Fibroblast of mammary gland (primary cell): ENCODE results near the gene IFT52.

Experiments
- DNase-seq: peaks from one replicate; pipeline ENCODE4 v3.0.0-alpha.2; 2010; ENCODE audit warnings: low read depth
- H3K4me3 ChIP-seq: 2 replicates; pipeline ENCODE4 v1.5.1; 2011; ENCODE audit warnings: low read depth, mild to moderate bottlenecking, low read length, moderate library complexity; ENCODE audit not compliant: control insufficient read depth
- CTCF ChIP-seq: conservative IDR thresholded peaks from 2 replicates; pipeline ENCODE4 v1.5.1; 2011; ENCODE audit warnings: low read depth, low read length, inconsistent platforms; ENCODE audit not compliant: control insufficient read depth, insufficient read depth

Gene IFT52

DNA sequence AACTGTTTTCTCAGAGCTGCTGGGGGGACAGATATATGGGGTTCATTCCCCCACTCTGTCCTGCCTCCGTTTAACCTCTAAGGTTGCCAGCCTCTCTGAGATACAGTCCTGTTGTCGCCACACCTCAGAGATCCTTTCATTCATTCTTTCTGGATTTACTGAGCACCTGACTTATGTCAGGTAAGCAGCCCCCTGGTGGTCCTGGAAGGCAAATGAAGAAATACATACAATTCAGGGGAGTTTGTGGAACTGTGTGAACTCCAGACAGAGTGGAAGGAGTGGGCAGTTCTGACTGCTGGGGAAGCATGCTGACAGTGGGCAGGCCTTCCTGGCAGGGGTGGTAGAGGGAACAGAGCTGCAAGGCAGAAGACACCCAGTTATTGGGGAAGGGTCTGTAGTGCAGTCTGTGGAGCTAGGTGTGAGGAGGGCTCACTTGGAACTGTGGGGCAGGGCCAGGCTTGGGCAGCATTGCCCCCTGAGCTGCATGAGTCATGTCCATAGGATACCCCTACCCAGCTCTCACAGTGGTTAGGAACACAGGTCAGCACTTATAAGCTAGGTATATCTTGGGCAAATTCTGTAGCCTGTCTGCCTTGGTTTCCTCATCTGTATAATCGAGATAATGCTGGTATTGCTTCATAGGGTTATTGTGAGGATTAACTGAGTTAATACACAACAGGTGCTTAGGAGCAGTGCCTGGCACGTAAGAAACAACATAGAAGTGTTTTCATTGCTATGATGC is 44.7 kb upstream of the IFT52 start:
- TF ChIP-seq CTCF: no peak
- no peak overlapping the region for H3K4me3 ChIP-seq
- no peak for DNase-seq

GRCh38 chr20:43548273-43548880 is 42.4 kb upstream of the IFT52 start:
- DNase-seq: no peak

GRCh38 chr20:43549416-43550065 is 41.2 kb upstream of the IFT52 start:
- no peak for DNase-seq
- no peak overlapping the region for H3K4me3 ChIP-seq
- TF ChIP-seq CTCF: no peak

More at GRCh38 chr20:43548273-43548880, 42.4 kb upstream of the IFT52 start:
- H3K4me3 ChIP-seq: no peak overlapping the region
- no peak for TF ChIP-seq CTCF

DNA sequence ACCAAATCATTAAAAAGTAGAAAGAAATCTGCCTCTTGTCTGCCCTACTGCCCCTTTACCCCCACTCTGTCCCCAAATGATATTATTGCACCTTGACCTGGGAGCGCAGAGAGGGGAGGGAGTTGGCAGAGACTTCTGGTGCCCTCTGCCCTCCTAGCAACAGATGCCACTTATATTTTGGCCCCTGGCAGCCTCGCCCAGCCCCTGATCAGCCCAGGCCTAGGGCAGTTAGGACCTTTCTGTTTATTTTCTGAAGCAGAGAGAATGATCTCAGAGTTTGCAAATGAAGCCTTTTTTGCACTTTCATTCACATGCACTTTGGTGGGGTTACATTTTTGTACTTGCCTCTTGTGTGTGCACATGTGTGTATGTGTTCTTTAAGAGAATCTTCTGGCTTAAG is 40.3 kb upstream of the IFT52 start:
- DNase-seq: no peak
- no peak overlapping the region for H3K4me3 ChIP-seq
- TF ChIP-seq CTCF: no peak

DNA sequence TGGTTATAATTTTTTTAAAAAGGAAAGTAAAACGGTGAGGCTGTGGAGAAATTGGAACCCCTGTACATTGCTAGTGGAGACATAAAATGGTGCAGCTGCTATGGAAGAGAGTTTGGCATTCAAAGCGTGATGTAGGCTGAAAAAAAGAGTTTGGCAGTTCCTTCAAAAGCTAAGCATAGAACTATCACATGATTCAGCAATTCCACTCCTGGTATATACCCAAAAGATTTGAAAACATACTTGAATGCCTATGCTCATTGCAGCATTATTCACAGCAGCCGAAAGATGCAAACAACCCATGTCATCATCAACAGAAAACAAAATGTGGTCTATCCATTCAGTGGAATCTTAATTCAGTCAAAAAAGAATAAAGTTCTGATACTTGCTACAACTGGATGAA is 36.4 kb upstream of the IFT52 start:
- H3K4me3 ChIP-seq: no peak overlapping the region
- TF ChIP-seq CTCF: no peak
- DNase-seq: no peak

DNA sequence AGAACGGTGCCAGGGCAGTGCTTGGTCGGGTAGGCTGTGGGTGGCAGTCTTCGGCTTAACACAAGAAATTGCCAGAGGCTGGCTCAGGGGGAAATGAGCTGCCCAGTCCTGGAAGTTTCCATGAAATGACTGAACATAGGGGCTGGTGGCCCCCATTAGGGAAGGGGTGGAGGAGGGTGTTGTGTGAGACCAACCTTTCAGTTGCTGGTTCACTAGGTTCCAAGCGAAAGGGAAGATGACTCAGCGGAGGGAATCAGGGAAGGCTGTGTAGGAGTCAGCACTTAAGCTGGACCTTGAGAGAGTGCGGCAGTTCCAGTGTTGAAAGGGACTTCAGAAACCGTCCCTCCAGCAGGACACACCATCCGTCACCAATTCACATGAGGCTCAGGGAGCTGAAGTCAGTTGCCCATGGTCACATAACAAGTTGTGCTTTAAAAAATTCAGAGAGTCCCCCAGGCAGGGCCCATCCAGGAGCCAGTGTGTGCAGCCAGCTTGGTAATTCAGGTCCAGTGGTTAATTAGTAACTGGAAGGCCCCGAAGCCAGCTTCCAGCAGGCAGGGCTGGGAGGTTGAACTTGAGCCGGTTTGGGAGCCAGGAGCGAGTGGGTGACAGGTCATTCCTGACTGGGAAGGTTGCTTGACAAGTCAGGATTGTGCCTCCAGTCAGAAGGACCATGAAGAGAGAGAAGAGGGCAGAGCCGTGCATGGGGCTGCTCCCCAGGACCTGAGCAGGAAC is 32.2 kb upstream of the IFT52 start, which contains the start of gene SGK2:
Gene SGK2 (plus strand): TSS at position 616 of the 735 bp plus-strand sequence. CDS start 7,469 bp downstream, outside the sequence.
- TF ChIP-seq CTCF: no peak
- H3K4me3 ChIP-seq: no peak within 1 kb of the TSS
- DNase-seq: peak; percentile 63
